Pancreas (tissue), 10 donors: ENCODE measurements around the gene ZKSCAN2. TPM values are rescaled to one million over a fixed set of nuclear protein-coding genes. Genes with fewer than 3 reads are reported as not detected.

Experiments
- ATAC-seq, 4 donors: fragments of 200-7000 bp; cut with Tn5 transposase; one replicate each; pipeline versions ENCODE4 v1.8.0 to v1.9.1; 2020; ENCODE audit warnings: mild to moderate bottlenecking in 4 of 4, moderate library complexity in 4 of 4
- DNase-seq, 6 donors: peaks; one replicate each; pipeline ENCODE4 v3.0.0-alpha.2; 2020
- FAIRE-seq: peaks from 2 replicates; lab custom pipeline; 2012; peaks lifted over from hg19 to GRCh38; lab: Jason Lieb, UNC
- H3K27ac ChIP-seq, 4 donors: fragments of 200-600 bp; sonication (generic); 1 replicate in 3 of 4; 2 replicates in 1 of 4; pipeline versions ENCODE4 v1.5.0 to v1.8.0; 2020
- H3K27me3 ChIP-seq, 4 donors: fragments of 200-600 bp; one replicate each; pipeline ENCODE4 v1.8.0; 2021
- H3K36me3 ChIP-seq, 3 donors: fragments of 200-600 bp; sonication (generic) in 1 of 3; one replicate each; pipeline versions ENCODE4 v1.5.0 to v1.8.0; 2020 to 2021
- H3K4me1 ChIP-seq, 3 donors: fragments of 200-600 bp; one replicate each; pipeline ENCODE4 v1.8.0; 2021
- H3K4me3 ChIP-seq, 4 donors: fragments of 200-600 bp; sonication (generic) in 2 of 4; one replicate each; pipeline versions ENCODE4 v1.5.0 to v1.8.0; 2020 to 2021
- H3K9me3 ChIP-seq, 4 donors: fragments of 200-600 bp; one replicate each; pipeline ENCODE4 v1.8.0; 2021
- CTCF ChIP-seq, 4 donors: fragments of 200-600 bp; sonication (generic) in 3 of 4; IDR thresholded peaks; one replicate each; pipeline versions ENCODE4 v1.5.0 to v1.8.0; 2021; ENCODE audit warnings: antibody characterized with exemption in 4 of 4
- WGBS, 2 donors: extraction: QIAGEN DNeasy Blood & Tissue Kit; methylation state at CpG; one replicate each; pipeline ENCODE4 v1.1.7; 2013; 5-methylcytosine and 5-hydroxymethylcytosine counted together
- intact Hi-C, 3 donors: fragments of 100-400 bp; cut with DNase I; formaldehyde crosslinking; loops; one replicate each; pipeline versions ENCODE4 v1.11.1 to v1.14.2; 2022
- polyA plus RNA-seq, 2 donors: library from polyadenylated mRNA; stranded (reverse); fragments of 200-250 nt; gene quantifications; one replicate each; pipeline ENCODE4 v1.2.3, GENCODE V29; 2013
- total RNA-seq, 6 donors: library from RNA; stranded (reverse); fragmentation: NEBNext Ultra II Directional in 4 of 6; extraction: Animal tissue kit (Norgen Biotek cat#: 25700) in 4 of 6; gene quantifications; one replicate each; pipeline versions ENCODE4 v1.2.1 to v1.2.4, GENCODE V29; 2021 to 2023
- donor health status: healthy with polysubstance abuse.
- donor health status: DM: no; HTN: no; CAD: no; lungs with moderate emphysema.
- donor health status: DM: no; HTN: no; CAD: no.
- donor health status: control.
- donor health status: control.
- donor health status: Bipolar disorder and iron deficiency.
- donor health status: DM: yes; HTN: yes; CAD: no.
- donor health status: DM: no; HTN: no; CAD: no.
- donor health status: DM: no; HTN: no; CAD: no.
- donor health status: DM: yes; HTN: yes; CAD: no.

Gene ZKSCAN2
- total and polyA plus RNA-seq, 8 donors: 0.80 to 2.6 (median 1.9) TPM

GRCh38 chr16:25291580-25291979, 33.9 kb upstream of the ZKSCAN2 start:
- Histone ChIP-seq H3K9me3 (no peaks in the 10 kb centered on the region), H3K27me3 (no peaks in the 10 kb centered on the region), H3K27ac (no peak overlapping the region), H3K4me3 (no peak overlapping the region), H3K4me1 (no peaks in the 10 kb centered on the region), H3K36me3 (no peaks in the 10 kb centered on the region)
- 25 to 47% methylated on average over 3 of the region's 3 CpGs for WGBS, 2 donors
- ATAC-seq (no peak), DNase-seq (no peak), FAIRE-seq (no peak)
- TF ChIP-seq CTCF (IDR thresholded peaks at IDR 0.05): no peak
- intact Hi-C loops: no loop called here

- no peak for ATAC-seq
- no peaks in the 10 kb centered on the region for H3K36me3 ChIP-seq
- intact Hi-C loops: no loop called here
- DNase-seq: no peak
- WGBS, 2 donors: 86 to 94% methylated on average over 3 of the region's 3 CpGs
- H3K4me3 ChIP-seq: no peak overlapping the region
- TF ChIP-seq CTCF (IDR thresholded peaks at IDR 0.05): no peak
- H3K27ac ChIP-seq: no peak overlapping the region
- FAIRE-seq: no peak
- H3K4me1 ChIP-seq: no peaks in the 10 kb centered on the region
- no peaks in the 10 kb centered on the region for H3K9me3 ChIP-seq
- H3K27me3 ChIP-seq: no peaks in the 10 kb centered on the region
These were observed 31.8 kb upstream of the ZKSCAN2 start for GRCh38 chr16:25289466-25289865.

GRCh38 chr16:25279491-25279890, 21.8 kb upstream of the ZKSCAN2 start:
- intact Hi-C loops: no loop called here
- FAIRE-seq (no peak), ATAC-seq (no peak), DNase-seq (no peak)
- Histone ChIP-seq H3K4me1 (no peaks in the 10 kb centered on the region), H3K4me3 (no peak overlapping the region), H3K36me3 (no peaks in the 10 kb centered on the region), H3K27me3 (peaks cover 0 to 3% (median 0%) of the 10 kb centered on the region in 4 donors), H3K9me3 (no peaks in the 10 kb centered on the region), H3K27ac (no peak overlapping the region)
- WGBS, 2 donors: 65 to 69% methylated on average over 7 of the region's 7 CpGs
- no peak for TF ChIP-seq CTCF (IDR thresholded peaks at IDR 0.05)

- intact Hi-C loops: no loop called here
- Histone ChIP-seq H3K27me3 (no peaks in the 10 kb centered on the region), H3K9me3 (no peaks in the 10 kb centered on the region), H3K27ac (no peak overlapping the region), H3K4me1 (no peaks in the 10 kb centered on the region), H3K36me3 (no peaks in the 10 kb centered on the region), H3K4me3 (no peak overlapping the region)
- TF ChIP-seq CTCF (IDR thresholded peaks at IDR 0.05): no peak
- no peak for DNase-seq
- no peak for FAIRE-seq
- ATAC-seq: no peak
- 63 to 77% methylated on average over 5 of the region's 5 CpGs for whole genome bisulfite sequencing, 2 donors
These were observed 13.8 kb upstream of the ZKSCAN2 start for GRCh38 chr16:25271421-25271820.

- no peaks in the 10 kb centered on the region for H3K9me3 ChIP-seq
- no peak overlapping the region for H3K27ac ChIP-seq
- no peaks in the 10 kb centered on the region for H3K4me1 ChIP-seq
- H3K4me3 ChIP-seq: no peak overlapping the region
- no peak for ATAC-seq
- FAIRE-seq: no peak
- H3K27me3 ChIP-seq: no peaks in the 10 kb centered on the region
- intact Hi-C loops: no loop called here
- no peaks in the 10 kb centered on the region for H3K36me3 ChIP-seq
- DNase-seq: no peak
- WGBS, 2 donors: 30 to 38% methylated on average over 6 of the region's 6 CpGs
- no peak for TF ChIP-seq CTCF (IDR thresholded peaks at IDR 0.05)
These were observed 12.9 kb upstream of the ZKSCAN2 start for GRCh38 chr16:25270577-25270976.
